HEK293 (cell line): ENCODE data around the gene CD82.

Source experiments
- CTCF ChIA-PET: fragments of 350-600 bp; formaldehyde crosslinking; extraction: SDS; loops from one replicate; lab custom pipeline; 2021; ENCODE audit warnings: antibody characterized with exemption; lab: Yijun Ruan, JAX
- POLR2A ChIA-PET: fragments of 300-600 bp; formaldehyde crosslinking; extraction: SDS; loops from one replicate; lab custom pipeline; 2020; ENCODE audit warnings: antibody characterized with exemption, inconsistent platforms; lab: Yijun Ruan, JAX
- H3K27ac ChIP-seq: fragments of 200-500 bp; sonication (Bioruptor generic); 2 replicates; pipeline ENCODE4 v1.5.1; 2014; ENCODE audit warnings: low read depth, low read length, control low read depth, inconsistent platforms; ENCODE audit errors: extremely low read depth
- H3K36me3 ChIP-seq, 2 experiments: fragments of 200-500 bp in 1 of 2; sonication (Bioruptor generic) in 1 of 2; 1 replicate in 1 of 2; 2 replicates in 1 of 2; pipeline ENCODE4 v1.5.1; 2014 to 2017; ENCODE audit warnings: inconsistent platforms in 2 of 2, low read length in 2 of 2; ENCODE audit not compliant: control insufficient read depth in 2 of 2, insufficient read depth in 1 of 2
- H3K4me1 ChIP-seq: fragments of 200-500 bp; sonication (Bioruptor generic); 2 replicates; pipeline ENCODE4 v1.5.1; 2014; ENCODE audit warnings: mild to moderate bottlenecking, low read length, inconsistent platforms; ENCODE audit not compliant: control insufficient read depth, insufficient read depth
- H3K4me3 ChIP-seq: 2 replicates; pipeline ENCODE4 v1.5.1; 2011; ENCODE audit warnings: low read depth, mild to moderate bottlenecking, control low read depth, low read length, moderate library complexity
- H3K9me3 ChIP-seq: fragments of 200-500 bp; sonication (Bioruptor generic); 2 replicates; pipeline ENCODE4 v1.5.1; 2014; ENCODE audit warnings: low read depth, low read length, inconsistent platforms; ENCODE audit not compliant: control insufficient read depth, insufficient read depth
- OSR2 ChIP-seq: fragments of 450-650 bp; formaldehyde crosslinking; IDR thresholded peaks from 2 replicates; pipeline ENCODE4 v1.5.1; 2016; ENCODE audit warnings: missing biosample characterization, missing genetic modification characterization
- SCRT2 ChIP-seq: fragments of 450-650 bp; formaldehyde crosslinking; IDR thresholded peaks from 2 replicates; pipeline ENCODE4 v1.5.1; 2016; ENCODE audit warnings: missing biosample characterization, missing genetic modification characterization
- ZNF146 ChIP-seq: fragments of 450-650 bp; formaldehyde crosslinking; IDR thresholded peaks from 2 replicates; pipeline ENCODE4 v1.5.1; 2016; ENCODE audit warnings: missing biosample characterization, missing genetic modification characterization
- ZNF302 ChIP-seq: fragments of 450-650 bp; formaldehyde crosslinking; IDR thresholded peaks from 2 replicates; pipeline ENCODE4 v1.5.1; 2016; ENCODE audit warnings: missing biosample characterization, missing genetic modification characterization, low read depth
- ZNF404 ChIP-seq: fragments of 450-650 bp; formaldehyde crosslinking; IDR thresholded peaks from 2 replicates; pipeline ENCODE4 v1.5.1; 2017; ENCODE audit warnings: missing biosample characterization, missing genetic modification characterization
- ZNF423 ChIP-seq: fragments of 450-650 bp; formaldehyde crosslinking; IDR thresholded peaks from 2 replicates; pipeline ENCODE4 v1.5.1; 2016; ENCODE audit warnings: missing biosample characterization, missing genetic modification characterization
- ZNF610 ChIP-seq: fragments of 450-650 bp; formaldehyde crosslinking; IDR thresholded peaks from 2 replicates; pipeline ENCODE4 v1.5.1; 2016; ENCODE audit warnings: missing biosample characterization, missing genetic modification characterization, borderline replicate concordance
- ZNF664 ChIP-seq: fragments of 450-650 bp; formaldehyde crosslinking; IDR thresholded peaks from 2 replicates; pipeline ENCODE4 v1.5.1; 2016; ENCODE audit warnings: missing biosample characterization, missing genetic modification characterization
- ZNF747 ChIP-seq: fragments of 450-650 bp; formaldehyde crosslinking; IDR thresholded peaks from 2 replicates; pipeline ENCODE4 v1.5.1; 2016; ENCODE audit warnings: missing biosample characterization, missing genetic modification characterization
- ZNF768 ChIP-seq: fragments of 450-650 bp; formaldehyde crosslinking; IDR thresholded peaks from 2 replicates; pipeline ENCODE4 v1.5.1; 2018; ENCODE audit warnings: missing biosample characterization, mild to moderate bottlenecking, missing genetic modification characterization
- ZNF777 ChIP-seq: fragments of 450-650 bp; formaldehyde crosslinking; IDR thresholded peaks from 2 replicates; pipeline ENCODE4 v1.5.1; 2017; ENCODE audit warnings: missing biosample characterization, missing genetic modification characterization, borderline replicate concordance
- TF ChIP-seq, protein P1 (sequence below): fragments of 450-650 bp; formaldehyde crosslinking; conservative IDR thresholded peaks from 2 replicates; pipeline ENCODE4 v1.5.1; 2016; ENCODE audit warnings: low read depth, missing biosample characterization, missing genetic modification characterization
- TF ChIP-seq, protein P2 (sequence below): fragments of 450-650 bp; formaldehyde crosslinking; optimal IDR thresholded peaks from 2 replicates; pipeline ENCODE3; 2016; ENCODE audit warnings: missing biosample characterization, mild to moderate bottlenecking, missing genetic modification characterization

The CD82 gene

DNA sequence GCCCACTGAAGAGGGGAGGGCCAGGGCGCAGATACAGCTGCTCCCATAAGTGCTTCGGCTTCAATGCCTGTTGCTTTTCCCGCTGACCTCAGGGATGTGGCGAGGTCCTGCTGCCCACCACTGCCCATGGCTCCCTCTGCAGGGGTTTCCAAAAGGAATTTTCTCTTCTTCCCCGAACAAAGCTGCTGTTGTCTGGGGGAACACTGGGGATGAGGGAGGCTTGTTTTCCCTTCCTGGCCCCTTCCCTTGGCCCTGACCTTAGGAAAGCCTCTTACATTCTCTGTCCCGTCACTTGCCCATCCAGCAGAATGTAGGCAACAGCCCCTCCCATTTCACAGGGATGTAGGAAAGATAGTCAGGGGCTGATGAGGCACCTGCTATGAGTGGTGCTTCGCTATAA is 34.8 kb downstream of the CD82 start (continued):
- TF ChIP-seq ZNF777 (tag by site-specific recombination) = no peak
- TF ChIP-seq ZNF664 (tag by site-specific recombination) = no peak
- TF ChIP-seq, protein P1, sequence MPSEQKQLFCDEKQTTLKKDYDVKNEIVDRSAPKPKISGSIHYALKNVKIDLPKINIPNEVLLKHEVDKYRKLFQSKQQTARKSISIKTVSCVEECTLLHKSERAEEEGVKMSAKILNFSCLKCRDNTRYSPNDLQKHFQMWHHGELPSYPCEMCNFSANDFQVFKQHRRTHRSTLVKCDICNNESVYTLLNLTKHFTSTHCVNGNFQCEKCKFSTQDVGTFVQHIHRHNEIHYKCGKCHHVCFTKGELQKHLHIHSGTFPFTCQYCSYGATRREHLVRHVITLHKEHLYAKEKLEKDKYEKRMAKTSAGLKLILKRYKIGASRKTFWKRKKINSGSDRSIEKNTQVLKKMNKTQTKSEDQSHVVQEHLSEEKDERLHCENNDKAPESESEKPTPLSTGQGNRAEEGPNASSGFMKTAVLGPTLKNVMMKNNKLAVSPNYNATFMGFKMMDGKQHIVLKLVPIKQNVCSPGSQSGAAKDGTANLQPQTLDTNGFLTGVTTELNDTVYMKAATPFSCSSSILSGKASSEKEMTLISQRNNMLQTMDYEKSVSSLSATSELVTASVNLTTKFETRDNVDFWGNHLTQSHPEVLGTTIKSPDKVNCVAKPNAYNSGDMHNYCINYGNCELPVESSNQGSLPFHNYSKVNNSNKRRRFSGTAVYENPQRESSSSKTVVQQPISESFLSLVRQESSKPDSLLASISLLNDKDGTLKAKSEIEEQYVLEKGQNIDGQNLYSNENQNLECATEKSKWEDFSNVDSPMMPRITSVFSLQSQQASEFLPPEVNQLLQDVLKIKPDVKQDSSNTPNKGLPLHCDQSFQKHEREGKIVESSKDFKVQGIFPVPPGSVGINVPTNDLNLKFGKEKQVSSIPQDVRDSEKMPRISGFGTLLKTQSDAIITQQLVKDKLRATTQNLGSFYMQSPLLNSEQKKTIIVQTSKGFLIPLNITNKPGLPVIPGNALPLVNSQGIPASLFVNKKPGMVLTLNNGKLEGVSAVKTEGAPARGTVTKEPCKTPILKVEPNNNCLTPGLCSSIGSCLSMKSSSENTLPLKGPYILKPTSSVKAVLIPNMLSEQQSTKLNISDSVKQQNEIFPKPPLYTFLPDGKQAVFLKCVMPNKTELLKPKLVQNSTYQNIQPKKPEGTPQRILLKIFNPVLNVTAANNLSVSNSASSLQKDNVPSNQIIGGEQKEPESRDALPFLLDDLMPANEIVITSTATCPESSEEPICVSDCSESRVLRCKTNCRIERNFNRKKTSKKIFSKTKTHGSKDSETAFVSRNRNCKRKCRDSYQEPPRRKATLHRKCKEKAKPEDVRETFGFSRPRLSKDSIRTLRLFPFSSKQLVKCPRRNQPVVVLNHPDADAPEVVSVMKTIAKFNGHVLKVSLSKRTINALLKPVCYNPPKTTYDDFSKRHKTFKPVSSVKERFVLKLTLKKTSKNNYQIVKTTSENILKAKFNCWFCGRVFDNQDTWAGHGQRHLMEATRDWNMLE (tag by site-specific recombination) = no peak
- TF ChIP-seq, all 188 proteins: peak for 0

DNA sequence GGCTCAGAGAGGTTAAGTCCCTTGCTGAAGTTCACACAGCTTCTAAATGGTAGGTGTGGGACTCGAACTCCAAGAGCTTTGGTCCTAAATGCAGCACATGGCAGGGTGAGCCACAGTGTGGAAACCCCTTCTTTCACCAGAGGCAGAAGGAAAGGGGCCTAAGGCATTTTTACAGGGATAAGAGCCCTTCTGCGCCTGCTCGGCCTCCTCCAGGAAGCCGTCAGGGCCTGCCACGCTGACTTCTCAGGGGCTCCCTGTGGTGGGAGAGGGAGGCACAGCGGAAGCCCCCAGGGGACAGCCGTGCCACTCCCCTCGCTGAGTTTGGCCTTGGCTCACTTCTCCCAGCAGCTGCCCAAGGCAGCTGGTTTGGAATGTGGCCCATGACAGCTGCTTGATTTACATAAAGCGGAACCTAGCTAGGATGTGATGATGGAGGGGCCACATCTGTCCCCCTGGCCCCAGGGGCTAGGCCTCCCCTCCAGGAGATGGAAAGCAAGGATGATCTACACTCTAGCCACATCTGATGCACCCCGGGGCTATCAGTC is 35.4 kb downstream of the CD82 start:
- Histone ChIP-seq H3K4me3 (no peak overlapping the region), H3K36me3 (no peaks in the 10 kb centered on the region), H3K27ac (no peak overlapping the region), H3K9me3 (no peaks in the 10 kb centered on the region), H3K4me1 (no peaks in the 10 kb centered on the region)
- ChIA-PET POLR2A (no interaction called here), CTCF (interaction anchor here (0.7 to 0.9 kb wide), 3 partner anchors 46 to 480 kb away, joined by 3 read pairs; no protein-coding TSS in a partner anchor)
- TF ChIP-seq OSR2 (no peak), ZNF146 (tag by site-specific recombination) (no peak), SCRT2 (tag by site-specific recombination) (no peak), ZNF302 (no peak), ZNF747 (tag by site-specific recombination) (no peak), ZNF423 (tag by site-specific recombination) (no peak)
- TF ChIP-seq, all 188 proteins: peak for 0

DNA sequence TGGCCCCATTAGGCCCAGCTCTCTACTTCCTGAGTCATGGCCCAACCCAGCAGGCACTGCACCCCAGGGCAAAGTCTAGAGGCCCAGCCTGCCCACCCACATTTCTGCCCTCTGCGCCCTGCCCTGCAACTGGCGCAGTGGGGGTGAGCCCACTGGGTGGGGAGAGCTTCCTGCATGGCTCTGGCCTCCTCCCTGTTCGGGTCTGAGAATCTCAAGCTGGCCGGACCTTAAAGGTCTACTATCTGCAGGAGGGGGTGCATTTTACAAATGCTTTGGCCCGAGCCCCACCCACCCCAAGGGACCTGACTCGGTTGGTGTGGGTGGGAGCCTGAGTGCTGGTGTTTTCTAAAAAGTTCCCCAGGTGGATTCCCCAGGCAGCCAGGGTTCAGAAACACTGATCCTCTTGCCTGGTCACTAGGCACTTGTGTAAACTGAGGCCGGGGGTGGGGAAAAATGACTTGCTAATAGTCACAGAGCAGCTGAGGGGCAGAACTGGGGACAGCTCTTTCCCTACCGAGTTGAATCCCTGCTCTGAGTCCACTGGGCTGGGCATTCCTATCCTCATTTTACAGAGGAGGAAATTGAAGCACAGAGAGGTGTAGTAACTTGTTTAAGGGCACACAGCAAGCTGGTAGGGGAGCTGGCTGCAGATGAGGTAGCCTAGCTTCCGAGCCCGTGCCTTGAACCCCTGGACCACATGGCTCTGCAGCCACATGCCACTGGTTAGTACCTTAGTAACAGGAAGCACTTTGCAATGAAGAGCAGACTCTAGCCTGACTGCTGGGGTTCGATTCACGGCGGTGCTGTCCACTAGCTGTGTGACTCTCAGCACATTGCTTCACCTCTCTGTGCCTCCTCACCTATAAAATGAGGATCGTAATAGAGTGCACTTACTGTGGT is 36.3 kb downstream of the CD82 start:
- TF ChIP-seq, protein P2, sequence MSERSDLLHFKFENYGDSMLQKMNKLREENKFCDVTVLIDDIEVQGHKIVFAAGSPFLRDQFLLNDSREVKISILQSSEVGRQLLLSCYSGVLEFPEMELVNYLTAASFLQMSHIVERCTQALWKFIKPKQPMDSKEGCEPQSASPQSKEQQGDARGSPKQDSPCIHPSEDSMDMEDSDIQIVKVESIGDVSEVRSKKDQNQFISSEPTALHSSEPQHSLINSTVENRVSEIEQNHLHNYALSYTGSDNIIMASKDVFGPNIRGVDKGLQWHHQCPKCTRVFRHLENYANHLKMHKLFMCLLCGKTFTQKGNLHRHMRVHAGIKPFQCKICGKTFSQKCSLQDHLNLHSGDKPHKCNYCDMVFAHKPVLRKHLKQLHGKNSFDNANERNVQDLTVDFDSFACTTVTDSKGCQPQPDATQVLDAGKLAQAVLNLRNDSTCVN (tag by site-specific recombination) = no peak
- 0 out of 2 replicates have a peak, but pooled peaks have one; percentile 18 for TF ChIP-seq ZNF768
- TF ChIP-seq ZNF610 (tag by site-specific recombination) = no peak
- no peak for TF ChIP-seq ZNF404 (tag by site-specific recombination)
- H3K36me3 ChIP-seq = no peaks in the 10 kb centered on the region
- no peaks in the 10 kb centered on the region for H3K4me1 ChIP-seq
- H3K9me3 ChIP-seq = no peaks in the 10 kb centered on the region
- ChIA-PET CTCF (interaction anchor here (0.7 to 1.4 kb wide), 4 partner anchors 15 to 334 kb away, joined by 3 to 7 read pairs (median 4); no protein-coding TSS in a partner anchor), POLR2A (no interaction called here)
- H3K27ac ChIP-seq = no peak overlapping the region
- H3K4me3 ChIP-seq = no peak overlapping the region
